ENCODE results near the gene EVA1C. TPM values are rescaled to one million over a fixed set of nuclear protein-coding genes. Genes with fewer than 3 reads are reported as not detected.

Gene EVA1C
- total and polyA plus RNA-seq, 2 donors (not counting 1 experiment from before 2014, with no cell fraction given), result 0.84 to 1.6 TPM

DNA sequence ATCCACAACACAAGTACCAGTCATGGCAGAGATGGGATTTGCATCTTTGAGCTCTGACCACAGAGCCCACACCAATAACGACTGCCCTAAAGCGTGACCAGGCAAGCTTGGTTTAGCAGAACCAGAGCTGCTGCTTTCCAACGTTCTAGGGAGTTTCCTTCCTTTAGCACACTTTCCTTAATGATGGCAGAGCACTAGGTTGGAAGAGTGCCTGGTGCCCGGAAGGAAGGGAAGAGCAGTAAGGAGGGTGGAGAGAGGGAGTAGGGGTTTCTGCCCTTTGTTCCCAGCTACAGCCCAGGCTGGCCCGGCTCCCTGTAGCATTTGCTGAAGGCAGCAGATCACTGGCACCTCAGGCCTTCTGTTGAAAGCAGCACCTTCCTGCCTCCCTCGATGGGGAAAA, 6.1 kb upstream of the EVA1C start:
- Mint-ChIP-seq H3K9me3 (ENCODE audit: insufficient read depth) (no peaks in the 10 kb centered on the region), H3K27ac (no peak overlapping the region), H3K4me3 (no peak overlapping the region), H3K27me3 (peaks cover 29% of the 10 kb centered on the region), H3K4me1 (peaks cover 5% of the 10 kb centered on the region)
- DNase-seq (no peak), ATAC-seq (ENCODE audit: low read depth) (no peak)
- POLR2A ChIA-PET, result no interaction called here
- CTCF ChIA-PET, result no interaction called here
- Histone ChIP-seq H3K27me3 (replicated peaks in 1 of 4; ENCODE audit: control extremely low read depth in 1 of 4, control insufficient read depth in 3 of 4, insufficient read depth in 4 of 4, low read length in 3 of 4) (peaks cover 0 to 12% (median 2%) of the 10 kb centered on the region in 4 experiments), H3K4me2 (replicated peaks; ENCODE audit: low read depth, low read length, poor library complexity, severe bottlenecking) (no peak overlapping the region), H3K4me1 (ENCODE audit: control insufficient read depth in 2 of 2, insufficient read depth in 2 of 2, low read length in 2 of 2) (peaks cover 0 to 2% of the 10 kb centered on the region in 2 donors), H3K9ac (ENCODE audit: low read length) (no peak overlapping the region), H3K4me3 (ENCODE audit: control extremely low read depth in 1 of 5, extremely low read depth in 1 of 5, insufficient read depth in 1 of 5, low read depth in 2 of 5, low read length in 4 of 5) (no peak overlapping the region), H3K27ac (ENCODE audit: low read length in 2 of 2) (no peak overlapping the region), H2AFZ (ENCODE audit: insufficient read depth, low read depth, low read length, poor library complexity, severe bottlenecking) (no peak overlapping the region), H3K9me3 (ENCODE audit: control extremely low read depth in 1 of 3, control insufficient read depth in 2 of 3, insufficient read depth in 1 of 3, low read length in 2 of 3) (peaks cover 0 to 4% (median 0%) of the 10 kb centered on the region in 3 donors), H3K79me2 (ENCODE audit: control insufficient read depth, insufficient read depth, low read length) (no peaks in the 10 kb centered on the region), H4K20me1 (ENCODE audit: control insufficient read depth, insufficient read depth, low read length, poor library complexity, severe bottlenecking) (no peaks in the 10 kb centered on the region), H3K36me3 (replicated peaks in 1 of 2; ENCODE audit: control extremely low read depth in 1 of 2, control insufficient read depth in 1 of 2, extremely low read depth in 1 of 2, insufficient read depth in 2 of 2, low read length in 1 of 2) (no peaks in the 10 kb centered on the region)
- no peak for TF ChIP-seq EZH2 (IDR thresholded peaks at IDR 0.05; ENCODE audit: borderline replicate concordance, insufficient read depth, low read depth, low read length, poor library complexity, severe bottlenecking)
- TF ChIP-seq, protein P1, sequence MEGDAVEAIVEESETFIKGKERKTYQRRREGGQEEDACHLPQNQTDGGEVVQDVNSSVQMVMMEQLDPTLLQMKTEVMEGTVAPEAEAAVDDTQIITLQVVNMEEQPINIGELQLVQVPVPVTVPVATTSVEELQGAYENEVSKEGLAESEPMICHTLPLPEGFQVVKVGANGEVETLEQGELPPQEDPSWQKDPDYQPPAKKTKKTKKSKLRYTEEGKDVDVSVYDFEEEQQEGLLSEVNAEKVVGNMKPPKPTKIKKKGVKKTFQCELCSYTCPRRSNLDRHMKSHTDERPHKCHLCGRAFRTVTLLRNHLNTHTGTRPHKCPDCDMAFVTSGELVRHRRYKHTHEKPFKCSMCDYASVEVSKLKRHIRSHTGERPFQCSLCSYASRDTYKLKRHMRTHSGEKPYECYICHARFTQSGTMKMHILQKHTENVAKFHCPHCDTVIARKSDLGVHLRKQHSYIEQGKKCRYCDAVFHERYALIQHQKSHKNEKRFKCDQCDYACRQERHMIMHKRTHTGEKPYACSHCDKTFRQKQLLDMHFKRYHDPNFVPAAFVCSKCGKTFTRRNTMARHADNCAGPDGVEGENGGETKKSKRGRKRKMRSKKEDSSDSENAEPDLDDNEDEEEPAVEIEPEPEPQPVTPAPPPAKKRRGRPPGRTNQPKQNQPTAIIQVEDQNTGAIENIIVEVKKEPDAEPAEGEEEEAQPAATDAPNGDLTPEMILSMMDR (IDR thresholded peaks at IDR 0.05), result no peak
- 89% methylated on average over 3 of the region's 6 CpGs for WGBS (ENCODE audit: insufficient coverage)
- intact Hi-C loops (cut with micrococcal nuclease), result no loop called here

DNA sequence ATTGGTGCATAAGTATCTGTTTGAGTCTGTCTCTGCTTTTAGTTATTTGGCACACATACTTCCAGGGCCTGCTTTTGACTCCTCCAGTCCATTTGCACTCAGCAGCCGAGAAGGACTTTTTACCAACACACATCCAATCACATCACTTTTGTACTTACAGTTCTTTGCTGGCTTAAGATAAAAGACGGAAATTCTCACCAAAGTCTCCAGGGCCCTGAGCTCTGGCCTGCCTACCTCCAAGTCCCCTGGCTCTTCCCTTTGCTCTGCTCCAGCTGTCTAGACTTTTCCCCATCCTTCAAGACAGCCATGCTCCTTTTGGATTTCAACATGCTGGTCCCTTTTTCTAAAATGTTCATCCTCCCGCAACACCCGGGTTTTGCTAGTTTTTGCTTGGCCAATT, 2.2 kb upstream of the EVA1C start:
- Histone ChIP-seq H3K27ac (ENCODE audit: low read length in 2 of 2) (no peak overlapping the region), H4K20me1 (ENCODE audit: control insufficient read depth, insufficient read depth, low read length, poor library complexity, severe bottlenecking) (no peaks in the 10 kb centered on the region), H2AFZ (ENCODE audit: insufficient read depth, low read depth, low read length, poor library complexity, severe bottlenecking) (no peak overlapping the region), H3K4me1 (ENCODE audit: control insufficient read depth in 2 of 2, insufficient read depth in 2 of 2, low read length in 2 of 2) (peaks cover 13% of the 10 kb centered on the region in 2 donors), H3K36me3 (replicated peaks in 1 of 2; ENCODE audit: control extremely low read depth in 1 of 2, control insufficient read depth in 1 of 2, extremely low read depth in 1 of 2, insufficient read depth in 2 of 2, low read length in 1 of 2) (no peaks in the 10 kb centered on the region), H3K79me2 (ENCODE audit: control insufficient read depth, insufficient read depth, low read length) (no peaks in the 10 kb centered on the region), H3K9me3 (ENCODE audit: control extremely low read depth in 1 of 3, control insufficient read depth in 2 of 3, insufficient read depth in 1 of 3, low read length in 2 of 3) (peaks cover 0 to 10% (median 0%) of the 10 kb centered on the region in 3 donors), H3K9ac (ENCODE audit: low read length) (no peak overlapping the region), H3K4me3 (ENCODE audit: control extremely low read depth in 1 of 5, extremely low read depth in 1 of 5, insufficient read depth in 1 of 5, low read depth in 2 of 5, low read length in 4 of 5) (no peak overlapping the region), H3K4me2 (replicated peaks; ENCODE audit: low read depth, low read length, poor library complexity, severe bottlenecking) (no peak overlapping the region), H3K27me3 (replicated peaks in 1 of 4; ENCODE audit: control extremely low read depth in 1 of 4, control insufficient read depth in 3 of 4, insufficient read depth in 4 of 4, low read length in 3 of 4) (peaks cover 0 to 29% (median 7%) of the 10 kb centered on the region in 4 experiments)
- intact Hi-C loops (cut with micrococcal nuclease), result no loop called here
- Mint-ChIP-seq H3K27me3 (peaks cover 47% of the 10 kb centered on the region), H3K9me3 (ENCODE audit: insufficient read depth) (no peaks in the 10 kb centered on the region), H3K27ac (no peak overlapping the region), H3K4me1 (peaks cover 16% of the 10 kb centered on the region), H3K4me3 (no peak overlapping the region)
- ATAC-seq (ENCODE audit: low read depth), result no peak
- DNase-seq, result no peak
- ChIA-PET CTCF (no interaction called here), POLR2A (no interaction called here)
- WGBS (ENCODE audit: insufficient coverage), result 93% methylated on average over 4 of the region's 4 CpGs
- TF ChIP-seq, protein P1 (IDR thresholded peaks at IDR 0.05), result no peak
- no peak for TF ChIP-seq EZH2 (IDR thresholded peaks at IDR 0.05; ENCODE audit: borderline replicate concordance, insufficient read depth, low read depth, low read length, poor library complexity, severe bottlenecking)
